Measurements from ENCODE around the gene SLC44A3.

Gene SLC44A3

GRCh38 chr1:94907136-94907535 is 87.0 kb downstream of the SLC44A3 start:
- no peak for DNase-seq (ENCODE audit: low read depth in 2 of 2)

- no peak for DNase-seq (ENCODE audit: low read depth in 2 of 2)
Measured at GRCh38 chr1:94908190-94908589, 88.0 kb downstream of the SLC44A3 start.

- no peak for DNase-seq (ENCODE audit: low read depth in 2 of 2)
Measured at GRCh38 chr1:94908965-94909364, 88.8 kb downstream of the SLC44A3 start.

- DNase-seq (ENCODE audit: low read depth in 2 of 2): no peak
Measured at GRCh38 chr1:94909486-94909885, 89.3 kb downstream of the SLC44A3 start.

- DNase-seq (ENCODE audit: low read depth in 2 of 2): no peak
Measured at GRCh38 chr1:94912263-94913184, 92.4 kb downstream of the SLC44A3 start.

GRCh38 chr1:94917251-94917650 is 97.1 kb downstream of the SLC44A3 start:
- no peak for DNase-seq (ENCODE audit: low read depth in 2 of 2)

GRCh38 chr1:94919241-94920030 is 99.3 kb downstream of the SLC44A3 start:
- no peak for DNase-seq (ENCODE audit: low read depth in 2 of 2)

- no peak for DNase-seq (ENCODE audit: low read depth in 2 of 2)
Measured at GRCh38 chr1:94920061-94920460, 99.9 kb downstream of the SLC44A3 start.

GRCh38 chr1:94921977-94922376 is 101.8 kb downstream of the SLC44A3 start:
- DNase-seq (ENCODE audit: low read depth in 2 of 2): no peak

- no peak for DNase-seq (ENCODE audit: low read depth in 2 of 2)
Measured at GRCh38 chr1:94922761-94923331, 102.7 kb downstream of the SLC44A3 start.

- DNase-seq (ENCODE audit: low read depth in 2 of 2): no peak
Measured at GRCh38 chr1:94925004-94925403, 104.8 kb downstream of the SLC44A3 start.

- DNase-seq (ENCODE audit: low read depth in 2 of 2): no peak
Measured at GRCh38 chr1:94925561-94926125, 105.5 kb downstream of the SLC44A3 start.

GRCh38 chr1:94926126-94926914 is 106.2 kb downstream of the SLC44A3 start:
- DNase-seq (ENCODE audit: low read depth in 2 of 2): peak in 1 of 2 donors; percentile 8

- DNase-seq (ENCODE audit: low read depth in 2 of 2): peak; percentile 47 to 56
Measured at GRCh38 chr1:94926915-94927404, 106.8 kb downstream of the SLC44A3 start, which contains the start of gene CNN3. Gene CNN3 (minus strand): TSS chr1:94927110. CDS start chr1:94926894, 216 bp downstream.

- DNase-seq (ENCODE audit: low read depth in 2 of 2): no peak
Measured at GRCh38 chr1:94927405-94928175, 107.4 kb downstream of the SLC44A3 start.

GRCh38 chr1:94928293-94928939 is 108.3 kb downstream of the SLC44A3 start:
- DNase-seq (ENCODE audit: low read depth in 2 of 2): no peak

- no peak for DNase-seq (ENCODE audit: low read depth in 2 of 2)
Measured at GRCh38 chr1:94929351-94930217, 109.4 kb downstream of the SLC44A3 start.

GRCh38 chr1:94931254-94931841 is 111.2 kb downstream of the SLC44A3 start:
- no peak for DNase-seq (ENCODE audit: low read depth in 2 of 2)
